PC-9 (cell line): ENCODE data around the gene AP2A1.

ENCODE experiments used
- EZH2 ChIP-seq: fragments of 200-600 bp; sonication (generic); IDR thresholded peaks from 2 replicates; pipeline ENCODE4 v1.8.0; 2017; ENCODE audit warnings: antibody characterized with exemption, low read depth
- TF ChIP-seq, protein P1 (sequence below): fragments of 200-600 bp; sonication (generic); conservative IDR thresholded peaks from 2 replicates; pipeline ENCODE4 v1.6.1; 2017; ENCODE audit warnings: mixed run types, antibody characterized with exemption, mild to moderate bottlenecking, moderate library complexity

DNA sequence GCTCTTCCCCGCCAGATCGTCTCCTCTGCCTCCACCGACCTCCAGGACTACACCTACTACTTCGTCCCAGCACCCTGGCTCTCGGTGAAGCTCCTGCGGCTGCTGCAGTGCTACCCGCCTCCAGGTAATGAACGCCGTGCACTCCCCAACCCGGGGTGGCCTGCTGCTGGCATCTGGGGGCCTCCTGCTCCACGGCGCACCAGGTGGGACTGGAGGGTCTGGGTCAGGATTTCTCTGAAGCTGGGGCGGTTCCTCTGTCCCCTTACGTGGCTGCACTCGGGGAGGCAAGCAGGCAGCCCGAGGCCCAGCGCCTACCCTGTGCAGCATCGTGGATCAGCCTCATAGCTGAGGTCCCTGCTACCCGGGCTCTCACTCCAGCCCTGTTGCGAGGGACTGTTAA lies 28.8 kb downstream of the AP2A1 start:
- TF ChIP-seq, protein P1, sequence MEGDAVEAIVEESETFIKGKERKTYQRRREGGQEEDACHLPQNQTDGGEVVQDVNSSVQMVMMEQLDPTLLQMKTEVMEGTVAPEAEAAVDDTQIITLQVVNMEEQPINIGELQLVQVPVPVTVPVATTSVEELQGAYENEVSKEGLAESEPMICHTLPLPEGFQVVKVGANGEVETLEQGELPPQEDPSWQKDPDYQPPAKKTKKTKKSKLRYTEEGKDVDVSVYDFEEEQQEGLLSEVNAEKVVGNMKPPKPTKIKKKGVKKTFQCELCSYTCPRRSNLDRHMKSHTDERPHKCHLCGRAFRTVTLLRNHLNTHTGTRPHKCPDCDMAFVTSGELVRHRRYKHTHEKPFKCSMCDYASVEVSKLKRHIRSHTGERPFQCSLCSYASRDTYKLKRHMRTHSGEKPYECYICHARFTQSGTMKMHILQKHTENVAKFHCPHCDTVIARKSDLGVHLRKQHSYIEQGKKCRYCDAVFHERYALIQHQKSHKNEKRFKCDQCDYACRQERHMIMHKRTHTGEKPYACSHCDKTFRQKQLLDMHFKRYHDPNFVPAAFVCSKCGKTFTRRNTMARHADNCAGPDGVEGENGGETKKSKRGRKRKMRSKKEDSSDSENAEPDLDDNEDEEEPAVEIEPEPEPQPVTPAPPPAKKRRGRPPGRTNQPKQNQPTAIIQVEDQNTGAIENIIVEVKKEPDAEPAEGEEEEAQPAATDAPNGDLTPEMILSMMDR: no peak
- TF ChIP-seq EZH2: no peak
